Measurements from ENCODE around the gene NPTN. TPM values are rescaled to one million over a fixed set of nuclear protein-coding genes. Genes with fewer than 3 reads are reported as not detected.
"Not testable (repeated sequence)": the region's sequence is repeated elsewhere in the genome, so short reads cannot be mapped to it uniquely, and the experiment has no call there.

NPTN gene
- total RNA-seq, 1 experiment from 2014 or later: 90.9 TPM

DNA sequence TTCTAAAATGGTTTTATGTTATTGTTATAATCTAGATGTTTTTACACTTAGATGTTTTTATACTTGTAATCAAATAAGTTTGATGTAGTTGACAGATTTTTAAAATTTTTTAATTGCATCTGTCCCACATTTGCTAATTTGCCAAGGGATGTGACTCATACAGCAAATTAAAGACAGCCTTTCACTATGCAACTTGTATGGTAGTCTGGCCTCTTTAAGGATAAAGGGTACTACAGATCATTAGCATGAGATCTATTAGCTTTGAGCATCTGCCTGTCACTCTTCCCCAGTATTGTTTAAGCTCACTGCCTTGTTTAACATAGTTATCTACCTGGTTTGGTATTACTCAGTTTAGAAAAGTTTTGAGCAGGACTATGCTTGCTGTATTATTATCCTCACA is 83.0 kb downstream of the NPTN start:
- no peak overlapping the region for H3K4me3 ChIP-seq (replicated peaks in 1 of 2; ENCODE audit: low read depth in 1 of 2, low read length in 2 of 2)
- H3K27me3 ChIP-seq (ENCODE audit: insufficient read depth, low read length): no peaks in the 10 kb centered on the region
- no peak overlapping the region for H3K9ac ChIP-seq (ENCODE audit: low read length)
- BruUV-seq (replicated peaks): no TSS peak
- no peak overlapping the region for H3K4me2 ChIP-seq (ENCODE audit: low read length)
- no peaks in the 10 kb centered on the region for H3K4me1 ChIP-seq (ENCODE audit: control insufficient read depth in 1 of 2, insufficient read depth in 2 of 2, low read length in 2 of 2)
- ChIA-PET CTCF (interaction anchor here (2.0 kb wide), 1 partner anchor 10 kb away, joined by 8 read pairs; no protein-coding TSS in a partner anchor), POLR2A (no interaction called here), RAD21 (ENCODE audit: low non-redundant PET in 1 of 2, low total read pairs in 2 of 2, uncharacterized antibody in 2 of 2, unreplicated experiment in 2 of 2) (no interaction called here)
- no peak for DNase-seq (ENCODE audit: low read depth, low spot score)
- intact Hi-C loops (cut with micrococcal nuclease): no loop called here
- H3K79me2 ChIP-seq (ENCODE audit: insufficient read depth, low read length): no peaks in the 10 kb centered on the region
- H3K36me3 ChIP-seq (ENCODE audit: control insufficient read depth in 1 of 2, insufficient read depth in 2 of 2, low read length in 2 of 2): no peaks in the 10 kb centered on the region
- no peaks in the 10 kb centered on the region for H3K9me3 ChIP-seq (ENCODE audit: control insufficient read depth in 1 of 2, insufficient read depth in 1 of 2, low read depth in 1 of 2, low read length in 2 of 2)
- ATAC-seq: no peak
- H3K27ac ChIP-seq (ENCODE audit: low read depth, low read length): no peak overlapping the region
- no peak overlapping the region for H2AFZ ChIP-seq (ENCODE audit: low read depth, low read length, poor library complexity, severe bottlenecking)
- TF ChIP-seq, protein P1, sequence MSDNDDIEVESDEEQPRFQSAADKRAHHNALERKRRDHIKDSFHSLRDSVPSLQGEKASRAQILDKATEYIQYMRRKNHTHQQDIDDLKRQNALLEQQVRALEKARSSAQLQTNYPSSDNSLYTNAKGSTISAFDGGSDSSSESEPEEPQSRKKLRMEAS (IDR thresholded peaks at IDR 0.05): no peak
- no peak for TF ChIP-seq FOSL1 (IDR thresholded peaks at IDR 0.05; ENCODE audit: low read depth)
- no peaks in the 10 kb centered on the region for H4K20me1 ChIP-seq (ENCODE audit: insufficient read depth)
- H3K9me2 ChIP-seq (ENCODE audit: insufficient read depth): no peaks in the 10 kb centered on the region

DNA sequence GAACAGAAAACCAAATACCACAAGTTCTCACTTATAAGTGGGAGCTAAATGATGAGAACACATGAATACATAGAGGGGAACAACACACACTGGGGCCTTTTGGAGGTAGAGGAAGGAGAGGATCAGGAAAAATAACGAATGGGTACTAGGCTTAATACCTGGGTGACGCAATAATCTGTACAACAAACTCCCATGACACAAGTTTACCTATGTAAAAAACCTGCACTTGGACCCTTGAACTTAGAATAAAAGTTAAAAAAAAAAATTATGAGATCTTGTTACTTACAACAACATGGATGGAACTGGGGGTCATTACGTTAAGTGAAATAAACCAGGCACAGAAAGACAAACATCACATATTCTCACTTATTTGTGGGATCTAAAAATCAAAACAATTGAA is 84.3 kb downstream of the NPTN start:
- H3K4me1 ChIP-seq (ENCODE audit: control insufficient read depth in 1 of 2, insufficient read depth in 2 of 2, low read length in 2 of 2); H3K27ac ChIP-seq (ENCODE audit: low read depth, low read length); H3K79me2 ChIP-seq (ENCODE audit: insufficient read depth, low read length); H2AFZ ChIP-seq (ENCODE audit: low read depth, low read length, poor library complexity, severe bottlenecking); BruUV-seq (replicated peaks); DNase-seq (ENCODE audit: low read depth, low spot score); RAD21 ChIA-PET (ENCODE audit: low non-redundant PET in 1 of 2, low total read pairs in 2 of 2, uncharacterized antibody in 2 of 2, unreplicated experiment in 2 of 2); POLR2A ChIA-PET; intact Hi-C loops (cut with micrococcal nuclease); ATAC-seq; H3K27me3 ChIP-seq (ENCODE audit: insufficient read depth, low read length); H3K9me2 ChIP-seq (ENCODE audit: insufficient read depth); CTCF ChIA-PET; H3K4me3 ChIP-seq (replicated peaks in 1 of 2; ENCODE audit: low read depth in 1 of 2, low read length in 2 of 2); H3K4me2 ChIP-seq (ENCODE audit: low read length); H3K9ac ChIP-seq (ENCODE audit: low read length); H3K9me3 ChIP-seq (ENCODE audit: control insufficient read depth in 1 of 2, insufficient read depth in 1 of 2, low read depth in 1 of 2, low read length in 2 of 2); H4K20me1 ChIP-seq (ENCODE audit: insufficient read depth); H3K36me3 ChIP-seq (ENCODE audit: control insufficient read depth in 1 of 2, insufficient read depth in 2 of 2, low read length in 2 of 2): not testable (repeated sequence)

DNA sequence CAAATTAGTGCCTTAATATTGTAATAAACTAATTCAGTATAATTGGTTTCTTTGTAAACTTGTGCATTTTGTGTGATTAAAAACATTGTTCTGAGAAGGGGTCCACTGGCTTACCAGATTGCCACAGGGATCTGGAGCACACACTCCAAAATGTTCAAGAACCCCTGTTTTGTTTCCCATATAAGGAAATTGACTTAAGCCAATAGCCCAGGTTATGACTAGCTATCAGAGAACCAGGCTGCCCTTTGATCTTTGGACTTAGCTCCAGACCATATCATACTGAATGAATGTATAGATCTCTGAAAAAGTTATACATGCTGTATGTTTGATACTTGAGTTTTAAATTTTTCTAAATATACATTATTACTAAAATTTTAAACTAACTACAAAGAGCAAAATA is 91.7 kb downstream of the NPTN start:
- H3K36me3 ChIP-seq (ENCODE audit: control insufficient read depth in 1 of 2, insufficient read depth in 2 of 2, low read length in 2 of 2): no peaks in the 10 kb centered on the region
- H3K27ac ChIP-seq (ENCODE audit: low read depth, low read length): no peak overlapping the region
- no peaks in the 10 kb centered on the region for H3K79me2 ChIP-seq (ENCODE audit: insufficient read depth, low read length)
- RAD21 ChIA-PET (ENCODE audit: low non-redundant PET in 1 of 2, low total read pairs in 2 of 2, uncharacterized antibody in 2 of 2, unreplicated experiment in 2 of 2): no interaction called here
- DNase-seq (ENCODE audit: low read depth, low spot score) (no peak), ATAC-seq (no peak)
- POLR2A ChIA-PET: no interaction called here
- H3K9me2 ChIP-seq (ENCODE audit: insufficient read depth): 0 out of 2 replicates have a peak, but pooled peaks cover 3% of the 10 kb centered on the region
- no peak overlapping the region for H2AFZ ChIP-seq (ENCODE audit: low read depth, low read length, poor library complexity, severe bottlenecking)
- H3K27me3 ChIP-seq (ENCODE audit: insufficient read depth, low read length): no peaks in the 10 kb centered on the region
- no peaks in the 10 kb centered on the region for H3K9me3 ChIP-seq (ENCODE audit: control insufficient read depth in 1 of 2, insufficient read depth in 1 of 2, low read depth in 1 of 2, low read length in 2 of 2)
- H4K20me1 ChIP-seq (ENCODE audit: insufficient read depth): no peaks in the 10 kb centered on the region
- no peak overlapping the region for H3K4me3 ChIP-seq (replicated peaks in 1 of 2; ENCODE audit: low read depth in 1 of 2, low read length in 2 of 2)
- intact Hi-C loops (cut with micrococcal nuclease): no loop called here
- peaks cover 10 to 12% of the 10 kb centered on the region in 2 experiments for H3K4me1 ChIP-seq (ENCODE audit: control insufficient read depth in 1 of 2, insufficient read depth in 2 of 2, low read length in 2 of 2)
- no peak overlapping the region for H3K9ac ChIP-seq (ENCODE audit: low read length)
- CTCF ChIA-PET: interaction anchor here (0.8 kb wide), 1 partner anchor 19 kb away, joined by 3 read pairs; no protein-coding TSS in a partner anchor
- no TSS peak for BruUV-seq (replicated peaks)
- no peak overlapping the region for H3K4me2 ChIP-seq (ENCODE audit: low read length)
- TF ChIP-seq POLR2AphosphoS5 (IDR thresholded peaks at IDR 0.05; ENCODE audit: low read depth, low read length): no peak
- TF ChIP-seq, protein P2, sequence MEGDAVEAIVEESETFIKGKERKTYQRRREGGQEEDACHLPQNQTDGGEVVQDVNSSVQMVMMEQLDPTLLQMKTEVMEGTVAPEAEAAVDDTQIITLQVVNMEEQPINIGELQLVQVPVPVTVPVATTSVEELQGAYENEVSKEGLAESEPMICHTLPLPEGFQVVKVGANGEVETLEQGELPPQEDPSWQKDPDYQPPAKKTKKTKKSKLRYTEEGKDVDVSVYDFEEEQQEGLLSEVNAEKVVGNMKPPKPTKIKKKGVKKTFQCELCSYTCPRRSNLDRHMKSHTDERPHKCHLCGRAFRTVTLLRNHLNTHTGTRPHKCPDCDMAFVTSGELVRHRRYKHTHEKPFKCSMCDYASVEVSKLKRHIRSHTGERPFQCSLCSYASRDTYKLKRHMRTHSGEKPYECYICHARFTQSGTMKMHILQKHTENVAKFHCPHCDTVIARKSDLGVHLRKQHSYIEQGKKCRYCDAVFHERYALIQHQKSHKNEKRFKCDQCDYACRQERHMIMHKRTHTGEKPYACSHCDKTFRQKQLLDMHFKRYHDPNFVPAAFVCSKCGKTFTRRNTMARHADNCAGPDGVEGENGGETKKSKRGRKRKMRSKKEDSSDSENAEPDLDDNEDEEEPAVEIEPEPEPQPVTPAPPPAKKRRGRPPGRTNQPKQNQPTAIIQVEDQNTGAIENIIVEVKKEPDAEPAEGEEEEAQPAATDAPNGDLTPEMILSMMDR (IDR thresholded peaks at IDR 0.05 in 2 of 3, conservative IDR thresholded peaks at IDR 0.05 in 1 of 3; ENCODE audit: borderline replicate concordance in 1 of 3, insufficient read depth in 1 of 3, low read depth in 2 of 3, low read length in 2 of 3): no peak
- TF ChIP-seq SP1 (IDR thresholded peaks at IDR 0.05; ENCODE audit: low read depth): no peak
- TF ChIP-seq, protein P3, sequence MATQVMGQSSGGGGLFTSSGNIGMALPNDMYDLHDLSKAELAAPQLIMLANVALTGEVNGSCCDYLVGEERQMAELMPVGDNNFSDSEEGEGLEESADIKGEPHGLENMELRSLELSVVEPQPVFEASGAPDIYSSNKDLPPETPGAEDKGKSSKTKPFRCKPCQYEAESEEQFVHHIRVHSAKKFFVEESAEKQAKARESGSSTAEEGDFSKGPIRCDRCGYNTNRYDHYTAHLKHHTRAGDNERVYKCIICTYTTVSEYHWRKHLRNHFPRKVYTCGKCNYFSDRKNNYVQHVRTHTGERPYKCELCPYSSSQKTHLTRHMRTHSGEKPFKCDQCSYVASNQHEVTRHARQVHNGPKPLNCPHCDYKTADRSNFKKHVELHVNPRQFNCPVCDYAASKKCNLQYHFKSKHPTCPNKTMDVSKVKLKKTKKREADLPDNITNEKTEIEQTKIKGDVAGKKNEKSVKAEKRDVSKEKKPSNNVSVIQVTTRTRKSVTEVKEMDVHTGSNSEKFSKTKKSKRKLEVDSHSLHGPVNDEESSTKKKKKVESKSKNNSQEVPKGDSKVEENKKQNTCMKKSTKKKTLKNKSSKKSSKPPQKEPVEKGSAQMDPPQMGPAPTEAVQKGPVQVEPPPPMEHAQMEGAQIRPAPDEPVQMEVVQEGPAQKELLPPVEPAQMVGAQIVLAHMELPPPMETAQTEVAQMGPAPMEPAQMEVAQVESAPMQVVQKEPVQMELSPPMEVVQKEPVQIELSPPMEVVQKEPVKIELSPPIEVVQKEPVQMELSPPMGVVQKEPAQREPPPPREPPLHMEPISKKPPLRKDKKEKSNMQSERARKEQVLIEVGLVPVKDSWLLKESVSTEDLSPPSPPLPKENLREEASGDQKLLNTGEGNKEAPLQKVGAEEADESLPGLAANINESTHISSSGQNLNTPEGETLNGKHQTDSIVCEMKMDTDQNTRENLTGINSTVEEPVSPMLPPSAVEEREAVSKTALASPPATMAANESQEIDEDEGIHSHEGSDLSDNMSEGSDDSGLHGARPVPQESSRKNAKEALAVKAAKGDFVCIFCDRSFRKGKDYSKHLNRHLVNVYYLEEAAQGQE (IDR thresholded peaks at IDR 0.05; ENCODE audit: low read depth): no peak
- TF ChIP-seq EZH2phosphoT487 (IDR thresholded peaks at IDR 0.05; ENCODE audit: borderline replicate concordance): no peak
- no peak for TF ChIP-seq ELF1 (IDR thresholded peaks at IDR 0.05; ENCODE audit: borderline replicate concordance, low read depth)

Measured in HCT116 (cell line).